HCT116 (cell line): ENCODE results near the gene PRRC2C. TPM values are rescaled to one million over a fixed set of nuclear protein-coding genes. Genes with fewer than 3 reads are reported as not detected.

Experiments used
- ATAC-seq: fragments of 200-7000 bp; cut with Tn5 transposase; 2 replicates; pipeline ENCODE4 v1.9.1; 2020; ENCODE audit warnings: mild to moderate bottlenecking, moderate library complexity
- BruUV-seq: library from RNA; stranded (reverse); fragments of 400-500 nt; replicated peaks from 2 replicates; lab custom pipeline; 2021; lab: Mats Ljungman, UMichigan
- CTCF ChIA-PET: fragments of 300-600 bp; sonication (Branson Sonifier 250); formaldehyde crosslinking; loops from one replicate; lab custom pipeline; 2021; ENCODE audit warnings: antibody characterized with exemption; lab: Charles Lee
- POLR2A ChIA-PET: fragments of 300-600, 350-600 bp; sonication (Branson Sonifier 250); formaldehyde crosslinking; loops from one replicate; lab custom pipeline; 2021; ENCODE audit warnings: antibody characterized with exemption; lab: Charles Lee
- RAD21 ChIA-PET, 2 experiments: fragments of 300-600 bp; sonication (Branson Sonifier 250); formaldehyde crosslinking; loops; one replicate each; lab custom pipeline; 2023; ENCODE audit warnings: low total read pairs in 2 of 2; ENCODE audit not compliant: uncharacterized antibody in 2 of 2, unreplicated experiment in 2 of 2, low non-redundant PET in 1 of 2; lab: Charles Lee
- DNase-seq: peaks from one replicate; pipeline ENCODE4 v3.0.0-alpha.2; 2010; ENCODE audit warnings: low read depth, low spot score
- H2AFZ ChIP-seq: fragments of 200-600 bp; shearing (Covaris generic), sonication (generic); 2 replicates; pipeline ENCODE4 v1.6.1; 2017; ENCODE audit warnings: low read depth, mixed run types, mixed read lengths, antibody characterized with exemption, low read length; ENCODE audit not compliant: poor library complexity, severe bottlenecking
- H3K27ac ChIP-seq: 2 replicates; pipeline ENCODE4 v1.5.1; 2012; ENCODE audit warnings: low read depth, low read length
- H3K27me3 ChIP-seq: fragments of 200-600 bp; sonication (generic); 2 replicates; pipeline ENCODE4 v1.6.1; 2016; ENCODE audit warnings: mixed run types, low read length, mixed read lengths; ENCODE audit not compliant: insufficient read depth
- H3K36me3 ChIP-seq, 2 experiments: fragments of 200-500 bp in 1 of 2; fragments of 200-600 bp in 1 of 2; sonication (Bioruptor generic) in 1 of 2; sonication (generic) in 1 of 2; 2 replicates each; pipeline versions ENCODE4 v1.5.1 to v1.6.1; 2014 to 2016; ENCODE audit warnings: low read length in 2 of 2, inconsistent platforms in 1 of 2, mixed read lengths in 1 of 2, mixed run types in 1 of 2; ENCODE audit not compliant: insufficient read depth in 2 of 2, control insufficient read depth in 1 of 2
- H3K4me1 ChIP-seq, 2 experiments: fragments of 200-600 bp in 1 of 2; sonication (generic) in 1 of 2; 2 replicates each; pipeline versions ENCODE4 v1.5.1 to v1.6.1; 2012 to 2017; ENCODE audit warnings: low read length in 2 of 2, inconsistent platforms in 1 of 2, mild to moderate bottlenecking in 1 of 2, mixed read lengths in 1 of 2, mixed run types in 1 of 2, moderate library complexity in 1 of 2; ENCODE audit not compliant: insufficient read depth in 2 of 2, control insufficient read depth in 1 of 2
- H3K4me2 ChIP-seq: fragments of 200-600 bp; sonication (generic); 2 replicates; pipeline ENCODE4 v1.6.1; 2017; ENCODE audit warnings: mixed run types, low read length, mixed read lengths
- H3K4me3 ChIP-seq, 2 experiments: fragments of 200-600 bp in 1 of 2; sonication (generic) in 1 of 2; replicated peaks in 1 of 2; 2 replicates each; pipeline ENCODE4 v1.5.1; 2011 to 2016; ENCODE audit warnings: low read length in 2 of 2, control low read depth in 1 of 2, low read depth in 1 of 2, mild to moderate bottlenecking in 1 of 2, mixed read lengths in 1 of 2, mixed run types in 1 of 2
- H3K79me2 ChIP-seq: fragments of 200-600 bp; sonication (generic); 2 replicates; pipeline ENCODE4 v1.6.1; 2017; ENCODE audit warnings: mild to moderate bottlenecking, mixed run types, low read length, moderate library complexity, mixed read lengths; ENCODE audit not compliant: insufficient read depth
- H3K9ac ChIP-seq: fragments of 200-600 bp; sonication (generic); 2 replicates; pipeline ENCODE4 v1.6.1; 2016; ENCODE audit warnings: low read length, mixed read lengths
- H3K9me2 ChIP-seq: fragments of 200-600 bp; sonication (generic), shearing (Covaris generic); 2 replicates; pipeline ENCODE4 v1.6.1; 2017; ENCODE audit warnings: mixed run types, mild to moderate bottlenecking, moderate library complexity; ENCODE audit not compliant: insufficient read depth
- H3K9me3 ChIP-seq, 2 experiments: fragments of 200-500 bp in 1 of 2; fragments of 200-600 bp in 1 of 2; sonication (Bioruptor generic) in 1 of 2; sonication (generic) in 1 of 2; 2 replicates each; pipeline ENCODE4 v1.6.1; 2014 to 2017; ENCODE audit warnings: low read length in 2 of 2, mixed read lengths in 2 of 2, inconsistent platforms in 1 of 2, low read depth in 1 of 2, mild to moderate bottlenecking in 1 of 2, mixed run types in 1 of 2, moderate library complexity in 1 of 2; ENCODE audit not compliant: control insufficient read depth in 1 of 2, insufficient read depth in 1 of 2
- H4K20me1 ChIP-seq: fragments of 200-600 bp; sonication (generic), shearing (Covaris generic); 2 replicates; pipeline ENCODE4 v1.6.1; 2017; ENCODE audit warnings: mixed run types, mild to moderate bottlenecking, moderate library complexity; ENCODE audit not compliant: insufficient read depth
- ELF1 ChIP-seq: IDR thresholded peaks from 2 replicates; pipeline ENCODE4 v1.6.1; 2012; ENCODE audit warnings: low read depth, borderline replicate concordance
- EZH2 ChIP-seq: fragments of 200-600 bp; sonication (generic); IDR thresholded peaks from 2 replicates; pipeline ENCODE4 v1.6.1; 2017; ENCODE audit warnings: antibody characterized with exemption, mixed run types
- EZH2phosphoT487 ChIP-seq: fragments of 200-600 bp; IDR thresholded peaks from 2 replicates; pipeline ENCODE4 v1.6.1; 2018; ENCODE audit warnings: antibody characterized with exemption, borderline replicate concordance
- FOSL1 ChIP-seq: IDR thresholded peaks from 2 replicates; pipeline ENCODE4 v1.6.1; 2012; ENCODE audit warnings: low read depth
- POLR2AphosphoS5 ChIP-seq: IDR thresholded peaks from 2 replicates; pipeline ENCODE4 v1.6.1; 2011; ENCODE audit warnings: mild to moderate bottlenecking, low read depth, low read length, moderate library complexity
- REST ChIP-seq: IDR thresholded peaks from 2 replicates; pipeline ENCODE4 v1.6.1; 2012; ENCODE audit warnings: low read depth
- SP1 ChIP-seq: IDR thresholded peaks from 2 replicates; pipeline ENCODE4 v1.6.1; 2012; ENCODE audit warnings: low read depth
- TCF7L2 ChIP-seq: IDR thresholded peaks from 2 replicates; pipeline ENCODE4 v1.7.0; 2011; ENCODE audit warnings: borderline replicate concordance, inconsistent platforms; ENCODE audit not compliant: insufficient read depth, insufficient read length; ENCODE audit errors: extremely low read depth
- YY1 ChIP-seq: IDR thresholded peaks from 2 replicates; pipeline ENCODE4 v1.6.1; 2011; ENCODE audit warnings: low read length, low read depth, moderate library complexity, mild to moderate bottlenecking; ENCODE audit not compliant: insufficient replicate concordance; ENCODE audit errors: extremely low read depth
- ZFX ChIP-seq: fragments of 450-650 bp; IDR thresholded peaks from 2 replicates; pipeline ENCODE4 v1.6.1; 2017
- ZNF274 ChIP-seq: fragments of 200-500 bp; sonication (Bioruptor generic); IDR thresholded peaks from 2 replicates; pipeline ENCODE4 v1.6.1; 2014; ENCODE audit warnings: mild to moderate bottlenecking, low read depth, low read length, inconsistent platforms
- intact Hi-C: fragments of 100-400 bp; cut with micrococcal nuclease; formaldehyde crosslinking; loops from 2 replicates; pipeline ENCODE4 v1.10.0; 2022
- total RNA-seq: library from RNA; stranded (reverse); gene quantifications from one replicate; pipeline ENCODE4 v1.2.1, GENCODE V29; 2021; ENCODE audit not compliant: unreplicated experiment

The PRRC2C gene
- total RNA-seq, 1 experiment from 2014 or later, result 154 TPM

DNA sequence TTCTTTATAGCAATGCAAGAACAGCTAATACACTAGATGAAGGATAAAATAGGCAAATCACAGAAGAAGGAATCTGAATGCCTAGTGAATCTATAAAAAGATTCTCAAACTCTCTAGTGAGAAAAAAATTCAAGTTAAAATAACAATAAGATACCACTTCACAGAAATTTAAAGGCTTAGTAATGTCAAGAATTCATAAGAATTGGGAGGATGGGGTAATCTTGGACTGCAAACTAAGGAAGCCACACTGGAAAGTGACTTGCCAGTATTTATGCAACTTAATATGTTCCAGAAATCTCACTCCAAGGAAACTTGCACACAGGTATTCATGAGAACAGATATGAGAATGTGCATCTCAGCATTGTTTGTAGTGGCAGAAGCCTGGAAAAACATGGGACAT is 38.9 kb upstream of the PRRC2C start:
- no TSS peak for BruUV-seq
- Histone ChIP-seq H3K27me3 (no peaks in the 10 kb centered on the region), H3K36me3 (no peaks in the 10 kb centered on the region), H3K27ac (no peak overlapping the region), H3K9ac (no peak overlapping the region), H3K4me2 (no peak overlapping the region), H3K4me3 (no peak overlapping the region), H3K9me2 (no peaks in the 10 kb centered on the region), H3K9me3 (no peaks in the 10 kb centered on the region), H4K20me1 (no peaks in the 10 kb centered on the region), H3K4me1 (peaks cover 0 to 4% of the 10 kb centered on the region in 2 experiments; a peak in 2 of 4 replicates), H3K79me2 (no peaks in the 10 kb centered on the region), H2AFZ (no peak overlapping the region)
- intact Hi-C loops, result no loop called here
- no peak for TF ChIP-seq SP1
- TF ChIP-seq EZH2, result no peak
- no peak for TF ChIP-seq EZH2phosphoT487
- TF ChIP-seq ELF1, result no peak
- no peak for TF ChIP-seq YY1
- no peak for TF ChIP-seq ZFX
- ChIA-PET CTCF (no interaction called here), POLR2A (no interaction called here), RAD21 (no interaction called here)
- DNase-seq, result no peak
- ATAC-seq, result no peak

GRCh38 chr1:171455967-171456366 is 29.4 kb upstream of the PRRC2C start:
- H2AFZ ChIP-seq, result no peak overlapping the region
- no peaks in the 10 kb centered on the region for H4K20me1 ChIP-seq
- H3K27me3 ChIP-seq, result no peaks in the 10 kb centered on the region
- intact Hi-C loops, result no loop called here
- no peak for ATAC-seq
- H3K9me2 ChIP-seq, result no peaks in the 10 kb centered on the region
- no peaks in the 10 kb centered on the region for H3K36me3 ChIP-seq
- no peak for DNase-seq
- ChIA-PET RAD21 (no interaction called here), CTCF (no interaction called here)
- no peaks in the 10 kb centered on the region for H3K9me3 ChIP-seq
- no peaks in the 10 kb centered on the region for H3K79me2 ChIP-seq
- TF ChIP-seq ELF1, result no peak
- no peak for TF ChIP-seq EZH2
- no peak for TF ChIP-seq FOSL1
- TF ChIP-seq TCF7L2, result no peak
- TF ChIP-seq POLR2AphosphoS5, result no peak
- TF ChIP-seq REST, result no peak
- no peak for TF ChIP-seq ZNF274
- TF ChIP-seq, all 23 proteins: peak for 0
- Histone ChIP-seq H3K4me1 (no peaks in the 10 kb centered on the region), H3K4me2 (no peak overlapping the region), H3K27ac (no peak overlapping the region), H3K4me3 (no peak overlapping the region), H3K9ac (no peak overlapping the region)
- POLR2A ChIA-PET, result no interaction called here
- BruUV-seq, result no TSS peak
